HG03060 (cell line): ENCODE measurements around the gene JCAD.
A peak's percentile ranks its signal among the peaks of the same experiment; 100 is the strongest.
"Not testable (repeated sequence)": the region's sequence is repeated elsewhere in the genome, so short reads cannot be mapped to it uniquely, and the experiment has no call there.

ENCODE experiments used
- ATAC-seq: cut with Tn5 transposase; IDR thresholded peaks from one replicate; pipeline ENCODE4 v1.9.1; 2021; ENCODE audit warnings: low read depth, moderate number of reproducible peaks; ENCODE audit not compliant: unreplicated experiment

JCAD gene

GRCh38 chr10:30027057-30028005 is 32.1 kb downstream of the JCAD start:
- peak; percentile 70 for ATAC-seq

- ATAC-seq: no peak
Observed at GRCh38 chr10:30026578-30026977, 32.8 kb downstream of the JCAD start.

- no peak for ATAC-seq
Observed at GRCh38 chr10:30026080-30026479, 33.3 kb downstream of the JCAD start.

- ATAC-seq: not testable (repeated sequence)
Observed at GRCh38 chr10:30025428-30025827, 34.0 kb downstream of the JCAD start.

- ATAC-seq: no peak
Observed at GRCh38 chr10:30022590-30022989, 36.8 kb downstream of the JCAD start.

GRCh38 chr10:30019468-30019867 is 39.9 kb downstream of the JCAD start:
- ATAC-seq: no peak

GRCh38 chr10:30018496-30018895 is 40.9 kb downstream of the JCAD start:
- ATAC-seq: no peak

GRCh38 chr10:30017966-30018365 is 41.4 kb downstream of the JCAD start:
- no peak for ATAC-seq

- no peak for ATAC-seq
Observed at GRCh38 chr10:30017556-30017955, 41.8 kb downstream of the JCAD start.

- ATAC-seq: no peak
Observed at GRCh38 chr10:30014511-30014910, 44.9 kb downstream of the JCAD start.

GRCh38 chr10:30013757-30014156 is 45.6 kb downstream of the JCAD start:
- no peak for ATAC-seq

GRCh38 chr10:30011956-30012647 is 47.3 kb downstream of the JCAD start:
- no peak for ATAC-seq

GRCh38 chr10:30011396-30011795 is 48.0 kb downstream of the JCAD start:
- no peak for ATAC-seq

GRCh38 chr10:30007406-30007805 is 52.0 kb downstream of the JCAD start:
- ATAC-seq: no peak

GRCh38 chr10:30006410-30006809 is 53.0 kb downstream of the JCAD start:
- no peak for ATAC-seq

- ATAC-seq: not testable (repeated sequence)
Observed at GRCh38 chr10:30005116-30005515, 54.3 kb downstream of the JCAD start.

GRCh38 chr10:30002426-30003266 is 56.7 kb downstream of the JCAD start:
- no peak for ATAC-seq

GRCh38 chr10:30000802-30001571 is 58.4 kb downstream of the JCAD start:
- ATAC-seq: no peak

- ATAC-seq: peak; percentile 84
Observed at GRCh38 chr10:29998142-29998808, 61.1 kb downstream of the JCAD start.
